ENCODE results near the gene C2CD4C. TPM values are rescaled to one million over a fixed set of nuclear protein-coding genes. Genes with fewer than 3 reads are reported as not detected.

The C2CD4C gene
- total and polyA plus RNA-seq, 2 donors from 2014 or later = 0.99 to 1.9 TPM

DNA sequence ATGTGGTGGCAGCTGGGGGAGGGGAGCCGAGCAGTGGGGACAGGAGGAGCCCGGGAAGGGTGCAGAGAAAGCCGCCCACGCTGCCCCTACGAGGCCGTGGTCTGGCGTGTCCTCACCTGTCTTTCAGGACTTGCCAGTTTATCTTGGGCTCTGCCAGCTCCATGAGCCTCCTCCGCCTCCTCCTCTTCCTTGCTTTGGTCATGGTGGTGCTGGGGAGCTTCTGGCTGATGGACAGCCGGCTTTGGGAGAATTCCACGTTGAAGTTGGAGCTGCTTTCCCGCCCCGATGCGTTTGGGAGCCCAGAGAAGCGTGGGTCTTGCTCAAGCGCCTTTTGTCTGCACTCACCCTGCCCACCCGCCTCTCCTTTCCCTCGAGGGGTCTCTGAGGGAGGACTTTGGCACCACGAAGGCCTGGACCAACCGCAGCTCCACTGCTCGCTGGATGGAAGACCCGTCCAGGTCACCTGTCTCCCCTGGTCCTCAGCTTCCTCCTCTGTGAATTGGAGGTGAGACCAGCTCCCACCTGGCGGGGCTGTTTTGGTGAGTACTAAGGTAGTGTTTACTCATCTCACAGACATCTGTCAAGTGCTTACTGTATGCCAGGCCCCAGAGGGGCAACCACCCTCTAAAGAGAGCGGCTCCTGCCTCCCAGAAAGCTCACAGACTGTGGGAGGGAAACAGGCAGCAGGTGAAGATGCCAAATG is 34.6 kb downstream of the C2CD4C start:
- peak in 1 of 5 donors; percentile 27 for DNase-seq
- TF ChIP-seq, protein P1, sequence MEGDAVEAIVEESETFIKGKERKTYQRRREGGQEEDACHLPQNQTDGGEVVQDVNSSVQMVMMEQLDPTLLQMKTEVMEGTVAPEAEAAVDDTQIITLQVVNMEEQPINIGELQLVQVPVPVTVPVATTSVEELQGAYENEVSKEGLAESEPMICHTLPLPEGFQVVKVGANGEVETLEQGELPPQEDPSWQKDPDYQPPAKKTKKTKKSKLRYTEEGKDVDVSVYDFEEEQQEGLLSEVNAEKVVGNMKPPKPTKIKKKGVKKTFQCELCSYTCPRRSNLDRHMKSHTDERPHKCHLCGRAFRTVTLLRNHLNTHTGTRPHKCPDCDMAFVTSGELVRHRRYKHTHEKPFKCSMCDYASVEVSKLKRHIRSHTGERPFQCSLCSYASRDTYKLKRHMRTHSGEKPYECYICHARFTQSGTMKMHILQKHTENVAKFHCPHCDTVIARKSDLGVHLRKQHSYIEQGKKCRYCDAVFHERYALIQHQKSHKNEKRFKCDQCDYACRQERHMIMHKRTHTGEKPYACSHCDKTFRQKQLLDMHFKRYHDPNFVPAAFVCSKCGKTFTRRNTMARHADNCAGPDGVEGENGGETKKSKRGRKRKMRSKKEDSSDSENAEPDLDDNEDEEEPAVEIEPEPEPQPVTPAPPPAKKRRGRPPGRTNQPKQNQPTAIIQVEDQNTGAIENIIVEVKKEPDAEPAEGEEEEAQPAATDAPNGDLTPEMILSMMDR (IDR thresholded peaks at IDR 0.05; ENCODE audit: borderline replicate concordance, extremely low read depth, insufficient read depth) = no peak
- no peaks in the 10 kb centered on the region for H3K27me3 ChIP-seq (ENCODE audit: control insufficient read depth, insufficient read depth, low read length)
- no peak overlapping the region for H3K9ac ChIP-seq (ENCODE audit: low read length in 3 of 3)
- intact Hi-C loops (cut with DNase I) = no loop called here
- no peak for FAIRE-seq
- no peaks in the 10 kb centered on the region for H3K9me3 ChIP-seq (ENCODE audit: control insufficient read depth in 2 of 3, insufficient read depth in 1 of 3, low read length in 3 of 3)
- H3K36me3 ChIP-seq (ENCODE audit: control insufficient read depth in 2 of 3, insufficient read depth in 3 of 3, low read length in 3 of 3) = no peaks in the 10 kb centered on the region
- no peak overlapping the region for H3K27ac ChIP-seq (ENCODE audit: low read depth in 2 of 2, low read length in 2 of 2)
- peaks cover 0 to 5% (median 0%) of the 10 kb centered on the region in 3 donors for H3K4me1 ChIP-seq (ENCODE audit: control insufficient read depth in 2 of 3, insufficient read depth in 2 of 3, low read depth in 1 of 3, low read length in 3 of 3)
- no peak overlapping the region for H3K4me3 ChIP-seq (ENCODE audit: low read length in 3 of 3)

DNA sequence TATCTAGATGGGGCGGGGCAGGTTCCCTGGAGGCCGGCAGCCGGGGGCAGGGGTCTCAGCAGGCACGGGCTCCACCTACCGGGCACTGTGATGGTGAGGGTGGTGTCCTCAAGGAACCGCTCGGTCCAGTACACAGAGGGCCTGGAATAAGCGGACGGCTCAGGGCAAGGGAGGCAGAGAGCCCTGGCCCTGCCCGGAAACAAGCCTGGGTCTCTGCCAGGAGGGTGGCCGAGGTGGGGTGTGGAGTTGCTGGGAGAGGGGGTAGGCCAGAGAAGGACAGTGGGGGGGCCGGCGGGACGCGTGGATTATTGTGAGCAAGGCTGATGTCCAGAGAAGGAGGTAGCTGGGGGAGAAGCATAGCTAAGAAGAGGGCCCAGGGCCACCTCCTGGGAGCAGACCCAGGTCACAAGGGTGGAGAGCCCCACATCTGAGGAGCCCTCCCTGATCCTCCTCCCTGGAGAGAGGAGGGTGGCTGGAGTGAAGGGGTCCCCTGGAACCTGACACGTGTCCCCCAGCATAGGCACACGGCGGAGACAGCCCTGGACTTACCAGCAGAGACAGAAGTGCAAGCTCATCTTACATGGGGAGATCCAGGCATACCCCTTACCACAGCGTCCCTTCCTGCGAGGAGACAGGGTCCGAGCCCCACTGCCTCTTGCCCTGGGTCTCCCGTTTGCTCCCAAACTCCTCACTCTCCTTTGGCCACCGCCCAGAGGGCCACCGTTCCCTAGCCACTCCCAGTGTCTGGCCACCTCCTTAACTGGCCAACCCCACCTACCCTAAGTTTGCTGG is 35.4 kb downstream of the C2CD4C start:
- Histone ChIP-seq H3K27me3 (ENCODE audit: control insufficient read depth, insufficient read depth, low read length) (no peaks in the 10 kb centered on the region), H3K9ac (ENCODE audit: low read length in 3 of 3) (no peak overlapping the region)

DNA sequence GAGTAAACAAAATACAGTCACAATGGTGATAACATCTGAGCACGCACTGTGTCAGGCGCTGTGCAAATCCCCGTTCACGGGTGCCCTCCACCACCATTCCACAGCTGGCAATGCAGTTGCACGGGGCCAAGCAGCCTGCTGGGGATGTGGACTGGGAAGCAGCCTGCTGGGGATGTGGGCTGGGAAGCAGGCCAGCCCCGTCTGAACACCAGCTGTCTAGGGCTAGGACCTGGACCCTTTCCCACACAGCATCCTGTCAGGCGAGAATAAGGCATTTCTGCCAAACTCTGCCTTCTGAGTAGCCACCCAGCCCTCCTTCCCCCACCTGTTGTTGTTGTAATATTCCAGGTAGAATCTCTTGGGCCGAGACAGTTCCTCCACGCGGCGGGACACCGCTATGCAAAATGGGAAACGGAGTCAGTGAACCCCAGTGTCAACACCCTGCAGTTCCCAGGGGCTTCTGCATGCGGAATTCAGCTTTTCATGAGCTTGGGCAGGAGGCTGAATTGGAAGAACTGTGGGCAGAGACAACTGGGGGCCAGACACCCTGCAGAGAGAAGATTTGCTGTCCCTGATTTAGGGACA is 36.5 kb downstream of the C2CD4C start:
- DNase-seq = peak in 2 of 5 donors; percentile 43 to 66
- no peak overlapping the region for H3K9ac ChIP-seq (ENCODE audit: low read length in 3 of 3)
- no peak overlapping the region for H3K27ac ChIP-seq (ENCODE audit: low read depth in 2 of 2, low read length in 2 of 2)
- H3K4me1 ChIP-seq (ENCODE audit: control insufficient read depth in 2 of 3, insufficient read depth in 2 of 3, low read depth in 1 of 3, low read length in 3 of 3) = peaks cover 0 to 5% (median 0%) of the 10 kb centered on the region in 3 donors
- no peak overlapping the region for H3K4me3 ChIP-seq (ENCODE audit: low read length in 3 of 3)
- TF ChIP-seq, protein P1 (IDR thresholded peaks at IDR 0.05; ENCODE audit: borderline replicate concordance, extremely low read depth, insufficient read depth) = no peak
- H3K9me3 ChIP-seq (ENCODE audit: control insufficient read depth in 2 of 3, insufficient read depth in 1 of 3, low read length in 3 of 3) = no peaks in the 10 kb centered on the region
- H3K27me3 ChIP-seq (ENCODE audit: control insufficient read depth, insufficient read depth, low read length) = no peaks in the 10 kb centered on the region
- intact Hi-C loops (cut with DNase I) = no loop called here
- FAIRE-seq = no peak
- no peaks in the 10 kb centered on the region for H3K36me3 ChIP-seq (ENCODE audit: control insufficient read depth in 2 of 3, insufficient read depth in 3 of 3, low read length in 3 of 3)

More for the DNA sequence above, 35.4 kb downstream of the C2CD4C start:
- DNase-seq (peak in 1 of 5 donors; percentile 37), FAIRE-seq (no peak)
- peaks cover 0 to 5% (median 0%) of the 10 kb centered on the region in 3 donors for H3K4me1 ChIP-seq (ENCODE audit: control insufficient read depth in 2 of 3, insufficient read depth in 2 of 3, low read depth in 1 of 3, low read length in 3 of 3)
- no peaks in the 10 kb centered on the region for H3K9me3 ChIP-seq (ENCODE audit: control insufficient read depth in 2 of 3, insufficient read depth in 1 of 3, low read length in 3 of 3)
- H3K27ac ChIP-seq (ENCODE audit: low read depth in 2 of 2, low read length in 2 of 2) = no peak overlapping the region
- no peak overlapping the region for H3K4me3 ChIP-seq (ENCODE audit: low read length in 3 of 3)
- intact Hi-C loops (cut with DNase I) = no loop called here
- no peaks in the 10 kb centered on the region for H3K36me3 ChIP-seq (ENCODE audit: control insufficient read depth in 2 of 3, insufficient read depth in 3 of 3, low read length in 3 of 3)
- TF ChIP-seq, protein P1 (IDR thresholded peaks at IDR 0.05; ENCODE audit: borderline replicate concordance, extremely low read depth, insufficient read depth) = no peak

All from kidney (tissue), 14 donors.